Gastrocnemius medialis (tissue), 4 donors: Measurements from ENCODE around the gene FCHSD2.

Experiments used
- CTCF ChIP-seq, 5 experiments: fragments of 450-650 bp in 3 of 5; fragments of 200-600 bp in 2 of 5; sonication (generic) in 2 of 5; IDR thresholded peaks in 4 of 5; conservative IDR thresholded peaks in 1 of 5; 1 replicate in 4 of 5; 2 replicates in 1 of 5; pipeline ENCODE4 v1.5.1; 2016 to 2019; ENCODE audit warnings: antibody characterized with exemption in 5 of 5, mild to moderate bottlenecking in 3 of 5, moderate library complexity in 3 of 5
- POLR2A ChIP-seq, 2 donors: fragments of 450-650 bp; IDR thresholded peaks; one replicate each; pipeline ENCODE4 v1.6.1; 2017; ENCODE audit warnings: antibody characterized with exemption in 2 of 2, mild to moderate bottlenecking in 2 of 2, moderate library complexity in 2 of 2

GRCh38 chr11:73145986-73146575 is 4.0 kb upstream of the FCHSD2 start:
- TF ChIP-seq CTCF (IDR thresholded peaks at IDR 0.05 in 4 of 5, conservative IDR thresholded peaks at IDR 0.05 in 1 of 5) (no peak), POLR2A (IDR thresholded peaks at IDR 0.05) (no peak)
